ENCODE measurements around the gene OXA1L. TPM values are rescaled to one million over a fixed set of nuclear protein-coding genes. Genes with fewer than 3 reads are reported as not detected.

Gene OXA1L
- total and polyA plus RNA-seq, 2 experiments from 2014 or later = 61.7 to 91.7 TPM

GRCh38 chr14:22791301-22791700 lies 24.8 kb downstream of the OXA1L start:
- peaks cover 5% of the 10 kb centered on the region; the same call in 2 of the 3 replicates for H3K9me3 Mint-ChIP-seq
- no peak overlapping the region for H3K27ac ChIP-seq (ENCODE audit: low read depth)
- ATAC-seq (no peak), DNase-seq (ENCODE audit: low spot score) (no peak)
- H3K27me3 ChIP-seq (ENCODE audit: insufficient read depth) = no peaks in the 10 kb centered on the region
- TF ChIP-seq ETS1 (IDR thresholded peaks at IDR 0.05) (no peak), CREB1 (CRISPR knock-in tag; IDR thresholded peaks at IDR 0.05; ENCODE audit: low read depth) (no peak), POLR2AphosphoS5 (IDR thresholded peaks at IDR 0.05; ENCODE audit: low read depth) (no peak), JUNB (IDR thresholded peaks at IDR 0.05; ENCODE audit: unreplicated experiment) (no peak), EZH2phosphoT487 (IDR thresholded peaks at IDR 0.05; ENCODE audit: unreplicated experiment) (no peak), ZNF331 (CRISPR knock-in tag; IDR thresholded peaks at IDR 0.05; ENCODE audit: low read depth) (no peak), EZH2 (IDR thresholded peaks at IDR 0.05; ENCODE audit: low read depth, unreplicated experiment) (no peak), NANOG (IDR thresholded peaks at IDR 0.05; ENCODE audit: borderline replicate concordance) (no peak), REST (IDR thresholded peaks at IDR 0.05; ENCODE audit: unreplicated experiment) (no peak), CTCF (conservative IDR thresholded peaks at IDR 0.05; ENCODE audit: low read depth in 2 of 2) (no peak), ZNF114 (CRISPR knock-in tag; IDR thresholded peaks at IDR 0.05) (no peak), STAT1 (IDR thresholded peaks at IDR 0.05; ENCODE audit: unreplicated experiment) (no peak), ZNF462 (CRISPR knock-in tag; IDR thresholded peaks at IDR 0.05) (no peak)
- no peak overlapping the region for H3K27ac Mint-ChIP-seq
- no peak overlapping the region for H3K4me3 ChIP-seq
- no peak overlapping the region for H3K4me2 ChIP-seq
- no peaks in the 10 kb centered on the region for H3K36me3 ChIP-seq (ENCODE audit: insufficient read depth)
- peaks cover 3% of the 10 kb centered on the region; the same call in 1 of the 2 replicates for H3K4me1 ChIP-seq (ENCODE audit: insufficient read depth)
- H3K4me3 Mint-ChIP-seq = no peak overlapping the region
- H3K9me2 ChIP-seq (ENCODE audit: insufficient read depth) = 0 out of 2 replicates have a peak, but pooled peaks cover 6% of the 10 kb centered on the region
- H3K27me3 Mint-ChIP-seq (ENCODE audit: insufficient read depth, low read depth, poor library complexity) = peaks cover 5% of the 10 kb centered on the region
- H3F3A ChIP-seq (replicated peaks; ENCODE audit: low read depth) = no peaks in the 10 kb centered on the region
- H3K4me1 Mint-ChIP-seq = peaks cover 3% of the 10 kb centered on the region
- no peaks in the 10 kb centered on the region for H4K20me1 ChIP-seq (replicated peaks; ENCODE audit: insufficient read depth)
- H3K79me2 ChIP-seq (replicated peaks; ENCODE audit: insufficient read depth) = no peaks in the 10 kb centered on the region
- H2AFZ ChIP-seq = no peak overlapping the region
- H3K36me3 Mint-ChIP-seq (ENCODE audit: low read depth) = peaks cover 4% of the 10 kb centered on the region
